NCI-H345 (cell line): ENCODE results near the gene FOXRED2.

ENCODE experiments used
- DNase-seq: peaks from one replicate; lab custom pipeline; 2025; lab: John Stamatoyannopoulos, UW

FOXRED2 gene

DNA sequence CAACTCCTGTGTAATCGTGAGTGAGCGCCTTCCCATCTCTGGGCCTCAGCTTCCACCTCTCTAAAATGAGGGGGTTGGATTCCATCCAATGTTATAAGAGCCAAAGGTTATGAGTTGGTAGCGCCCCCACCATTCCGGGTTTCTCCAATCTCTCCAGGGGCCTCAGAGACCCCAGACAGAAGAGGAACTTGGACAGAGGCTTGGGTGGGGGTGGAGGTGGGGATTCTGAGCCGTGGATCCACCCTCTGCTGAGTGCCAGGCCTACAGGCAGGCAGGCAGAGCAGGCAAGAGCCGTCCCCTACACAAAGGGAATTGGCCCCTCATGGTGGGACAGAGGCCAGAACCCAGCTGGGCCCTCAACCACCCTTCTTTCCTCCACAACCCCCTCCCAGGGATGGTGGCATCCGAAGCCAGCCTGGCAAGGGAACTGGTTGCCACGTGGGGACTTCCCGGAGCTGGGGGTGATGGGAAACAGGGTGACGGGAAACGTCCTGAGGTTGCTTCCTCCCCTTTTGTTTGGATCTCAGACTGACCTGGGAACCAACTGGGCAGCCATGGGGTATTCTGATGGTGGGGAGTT lies 57.2 kb downstream of the FOXRED2 start:
- no peak for DNase-seq

DNA sequence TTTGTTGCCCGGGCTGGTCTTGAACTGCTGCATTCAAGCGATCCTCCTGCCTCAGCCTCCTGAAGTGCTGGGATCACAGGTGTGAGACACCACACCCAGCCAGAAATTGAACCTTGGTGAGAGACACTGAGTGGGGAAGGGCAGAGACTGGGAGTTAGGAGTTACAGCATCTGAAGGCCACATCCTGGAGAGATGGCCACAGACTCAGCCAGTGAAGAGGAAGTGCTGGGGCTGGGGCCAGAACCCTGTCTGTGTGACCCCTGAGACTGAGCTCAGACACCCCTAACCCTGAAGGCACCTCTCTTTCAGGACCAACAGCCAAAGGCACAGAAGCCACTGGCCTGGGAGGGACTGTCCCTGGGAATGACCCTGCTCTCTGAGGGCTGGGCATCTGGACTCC lies 59.2 kb downstream of the FOXRED2 start:
- DNase-seq, result no peak

GRCh38 chr22:36445158-36445668 lies 61.6 kb downstream of the FOXRED2 start:
- DNase-seq, result no peak

GRCh38 chr22:36443198-36443770 lies 63.6 kb downstream of the FOXRED2 start:
- peak; percentile 20 for DNase-seq

DNA sequence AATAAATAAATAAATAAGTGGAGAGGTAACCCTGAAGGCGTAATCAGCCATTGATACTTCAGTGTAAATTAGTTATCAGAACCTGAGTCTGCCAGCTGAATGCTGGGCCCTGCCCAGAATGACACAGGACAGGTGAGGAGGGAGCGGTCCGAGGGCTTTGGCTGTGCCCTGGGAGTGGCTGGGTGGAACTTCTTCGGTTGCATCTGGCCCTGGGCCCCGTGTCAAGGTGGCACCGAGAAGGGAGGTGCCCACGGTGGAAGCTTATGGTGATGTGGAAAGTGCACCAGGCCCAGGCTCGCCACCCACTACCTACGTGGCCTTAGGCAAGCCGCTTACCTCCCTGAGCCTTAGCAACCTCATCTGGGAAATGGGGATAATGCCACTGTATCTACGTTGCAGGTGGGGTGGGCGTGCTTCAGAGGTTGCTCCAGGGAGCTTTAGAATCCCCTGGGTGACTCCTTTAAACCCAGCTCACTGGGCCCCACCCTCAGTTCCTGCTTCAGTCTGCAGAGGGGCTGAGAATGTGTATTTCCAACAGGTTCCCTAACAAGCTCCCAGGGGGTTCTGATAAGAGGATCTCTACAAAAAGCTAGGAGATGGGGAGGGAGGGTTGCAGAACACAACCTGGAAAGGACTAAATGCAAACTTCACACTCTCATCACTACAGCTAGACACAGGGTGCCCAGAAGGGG lies 64.2 kb downstream of the FOXRED2 start:
- DNase-seq, result peak; percentile 29

DNA sequence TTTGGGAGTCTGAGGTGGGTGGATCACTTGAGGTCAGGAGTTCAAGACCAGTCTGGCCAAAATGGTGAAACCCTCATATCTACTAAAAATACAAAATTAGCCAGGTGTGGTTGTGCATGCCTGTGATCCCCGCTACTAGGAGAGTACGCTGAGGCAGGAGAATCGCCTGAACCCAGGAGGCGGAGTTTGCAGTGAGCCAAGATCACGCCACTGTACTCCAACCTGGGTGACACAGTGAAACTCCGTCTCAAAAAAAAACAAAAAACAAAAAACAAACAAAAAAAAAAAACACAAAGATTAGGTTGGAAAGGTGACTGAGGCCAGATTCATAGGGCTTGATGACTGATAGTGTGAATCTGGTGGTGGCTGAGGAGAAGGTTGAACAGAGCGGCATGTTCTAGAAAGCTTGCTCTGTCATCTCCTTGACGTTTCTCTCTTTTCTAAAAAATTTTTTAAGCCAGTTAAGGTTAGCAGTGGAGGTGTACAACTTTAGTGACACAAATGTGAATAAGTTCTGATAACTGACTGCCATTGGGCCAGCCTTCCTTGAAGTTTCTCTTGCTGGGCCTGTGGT lies 66.3 kb downstream of the FOXRED2 start:
- no peak for DNase-seq

GRCh38 chr22:36439481-36440271 lies 67.2 kb downstream of the FOXRED2 start:
- DNase-seq, result no peak
